Coronary artery (tissue), 2 donors: ENCODE data around the gene PROKR2.

Experiments used
- DNase-seq: peaks from one replicate; pipeline ENCODE4 v3.0.0-alpha.2; 2017; ENCODE audit warnings: low spot score
- H3K27ac ChIP-seq, 2 donors: fragments of 200-600 bp; sonication (generic); one replicate each; pipeline ENCODE4 v1.5.1; 2016 to 2019
- H3K4me3 ChIP-seq: fragments of 200-600 bp; sonication (generic); 2 replicates; pipeline ENCODE4 v1.5.1; 2016; ENCODE audit warnings: mild to moderate bottlenecking, moderate library complexity
- CTCF ChIP-seq: fragments of 200-600 bp; sonication (generic); IDR thresholded peaks from one replicate; pipeline ENCODE4 v1.5.1; 2019; ENCODE audit warnings: antibody characterized with exemption

The PROKR2 gene

DNA sequence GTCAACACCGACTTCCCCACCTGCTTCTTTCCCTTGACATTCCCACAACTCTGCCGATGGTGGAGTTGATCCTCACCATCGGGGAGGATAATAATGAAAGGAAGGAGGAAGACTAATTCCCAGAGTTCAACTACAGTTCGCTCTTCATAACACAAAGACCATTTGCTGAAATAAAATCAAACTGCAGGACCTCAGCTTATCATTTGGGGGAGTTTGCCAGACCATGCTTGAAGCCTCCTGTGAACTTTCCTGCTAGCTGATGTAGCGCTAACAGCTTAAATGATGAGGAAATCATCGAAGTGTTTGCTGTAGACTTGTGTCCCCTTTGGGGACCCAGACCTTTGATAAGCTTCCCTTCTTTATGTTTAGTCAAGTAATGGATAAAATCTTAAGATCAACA is 26.2 kb downstream of the PROKR2 start:
- no peak for DNase-seq
- no peak overlapping the region for H3K4me3 ChIP-seq
- TF ChIP-seq CTCF, result no peak
- no peak overlapping the region for H3K27ac ChIP-seq

DNA sequence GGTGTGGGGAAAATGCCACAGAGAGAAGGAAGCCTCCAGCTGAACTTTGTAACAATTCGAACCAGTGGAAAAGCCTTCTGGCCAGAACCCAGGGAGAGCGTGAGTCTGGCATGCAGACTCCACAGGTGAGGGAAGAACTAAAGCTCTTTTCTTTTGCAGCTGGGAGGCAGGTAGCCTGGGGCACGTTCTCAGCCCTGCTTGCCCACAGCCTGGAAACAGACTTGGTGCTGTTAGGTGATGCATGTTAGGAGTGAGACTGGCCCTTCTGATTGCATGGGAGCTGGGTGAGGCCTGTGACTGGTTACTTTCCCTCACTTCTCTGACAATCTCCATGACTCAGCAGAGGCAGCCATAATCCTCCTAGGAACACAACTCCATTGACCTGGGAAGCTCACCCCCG is 34.2 kb downstream of the PROKR2 start:
- Histone ChIP-seq H3K27ac (no peak overlapping the region), H3K4me3 (no peak overlapping the region)
- no peak for TF ChIP-seq CTCF
- DNase-seq, result no peak

GRCh38 chr20:5279661-5280060 is 37.1 kb downstream of the PROKR2 start:
- DNase-seq, result no peak
- Histone ChIP-seq H3K4me3 (no peak overlapping the region), H3K27ac (no peak overlapping the region)
- no peak for TF ChIP-seq CTCF

DNA sequence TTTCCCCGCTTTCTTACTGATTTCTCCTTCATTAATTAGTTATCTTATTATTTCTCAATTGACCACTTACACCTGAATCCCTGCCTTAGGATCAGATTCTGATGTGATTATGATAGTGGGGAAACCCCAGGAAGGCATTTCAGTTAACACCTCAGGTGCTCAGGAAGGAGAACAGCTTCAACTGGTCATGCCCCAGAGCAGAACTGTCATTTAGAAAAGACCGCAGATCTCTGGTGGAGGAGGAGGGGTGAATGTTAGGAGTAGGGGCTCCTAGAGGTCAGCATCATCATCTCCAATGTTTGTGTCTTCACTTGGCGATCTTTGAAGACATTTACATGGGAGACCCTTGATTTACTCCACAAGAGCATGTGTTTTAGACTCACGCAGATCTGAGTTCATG is 44.5 kb downstream of the PROKR2 start:
- Histone ChIP-seq H3K27ac (no peak overlapping the region), H3K4me3 (no peak overlapping the region)
- DNase-seq, result no peak
- TF ChIP-seq CTCF, result no peak

DNA sequence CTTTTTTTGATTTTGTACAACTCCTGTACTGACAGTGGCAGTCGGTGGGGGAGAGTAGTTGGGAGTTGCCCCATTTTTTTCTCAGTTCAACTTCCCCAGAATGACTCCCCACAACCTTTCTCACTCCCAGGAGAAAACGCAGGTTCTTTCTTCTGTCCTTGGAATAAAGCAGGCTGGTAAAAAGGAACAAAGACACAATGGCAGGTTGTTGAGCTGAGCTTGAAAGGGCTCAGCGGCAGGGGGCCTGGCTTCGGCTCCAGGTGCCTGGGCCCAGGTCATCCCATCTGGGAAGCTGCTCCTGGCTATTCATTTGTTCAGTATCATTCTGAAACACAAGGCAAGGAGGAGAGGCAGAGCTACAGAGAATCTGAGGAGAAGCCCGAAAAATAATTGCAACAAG is 46.2 kb downstream of the PROKR2 start:
- TF ChIP-seq CTCF, result no peak
- DNase-seq, result no peak

DNA sequence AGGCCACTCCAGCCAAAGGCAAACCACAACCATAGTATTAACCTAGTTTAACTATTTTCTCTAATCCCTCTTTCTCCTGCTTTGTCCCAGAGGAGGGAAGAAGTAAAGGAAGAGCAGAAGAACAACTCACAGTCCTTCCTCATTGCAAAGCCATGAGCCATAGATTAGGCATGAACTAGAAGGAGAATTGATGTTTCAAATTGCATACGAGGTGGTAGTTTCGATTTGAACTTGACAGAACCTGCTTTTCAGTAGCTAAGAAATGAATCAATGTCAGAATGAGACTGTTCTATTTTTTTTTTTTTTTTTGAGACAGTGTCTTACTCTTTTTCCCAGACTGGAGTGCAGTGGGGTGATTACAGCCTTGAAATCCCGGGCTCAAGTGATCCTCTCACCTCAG is 48.3 kb downstream of the PROKR2 start:
- DNase-seq, result no peak

More for the DNA sequence above, 46.2 kb downstream of the PROKR2 start:
- H3K4me3 ChIP-seq, result no peak overlapping the region
- H3K27ac ChIP-seq, result no peak overlapping the region

DNA sequence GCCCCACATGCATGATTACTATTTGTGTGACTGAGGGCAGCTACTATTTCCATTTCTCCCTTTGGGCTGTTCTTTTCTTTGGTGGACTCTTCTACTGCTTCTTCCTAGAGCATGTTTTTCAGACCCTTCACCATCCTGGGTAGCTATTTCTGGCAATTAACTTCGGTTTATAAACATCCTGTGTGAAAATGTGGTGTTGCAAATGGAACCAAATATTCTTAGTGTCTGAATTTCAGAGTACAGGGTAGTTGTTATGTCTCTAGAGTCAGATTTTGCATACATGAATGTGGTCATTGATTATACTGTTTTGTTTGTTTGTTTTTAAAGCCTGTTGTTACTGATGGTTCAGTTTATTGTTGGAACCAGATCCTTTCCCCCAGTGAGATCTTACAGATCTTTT is 49.7 kb downstream of the PROKR2 start:
- H3K4me3 ChIP-seq, result no peak overlapping the region
- no peak for TF ChIP-seq CTCF

More for the DNA sequence above, 48.3 kb downstream of the PROKR2 start:
- no peak for TF ChIP-seq CTCF
- Histone ChIP-seq H3K4me3 (no peak overlapping the region), H3K27ac (no peak overlapping the region)

More for the DNA sequence above, 49.7 kb downstream of the PROKR2 start:
- DNase-seq, result no peak
- no peak overlapping the region for H3K27ac ChIP-seq
